ENCODE data around the gene TMEM238. TPM values are rescaled to one million over a fixed set of nuclear protein-coding genes. Genes with fewer than 3 reads are reported as not detected.

The TMEM238 gene
- total RNA-seq, 1 experiment from 2014 or later = 0.14 TPM

DNA sequence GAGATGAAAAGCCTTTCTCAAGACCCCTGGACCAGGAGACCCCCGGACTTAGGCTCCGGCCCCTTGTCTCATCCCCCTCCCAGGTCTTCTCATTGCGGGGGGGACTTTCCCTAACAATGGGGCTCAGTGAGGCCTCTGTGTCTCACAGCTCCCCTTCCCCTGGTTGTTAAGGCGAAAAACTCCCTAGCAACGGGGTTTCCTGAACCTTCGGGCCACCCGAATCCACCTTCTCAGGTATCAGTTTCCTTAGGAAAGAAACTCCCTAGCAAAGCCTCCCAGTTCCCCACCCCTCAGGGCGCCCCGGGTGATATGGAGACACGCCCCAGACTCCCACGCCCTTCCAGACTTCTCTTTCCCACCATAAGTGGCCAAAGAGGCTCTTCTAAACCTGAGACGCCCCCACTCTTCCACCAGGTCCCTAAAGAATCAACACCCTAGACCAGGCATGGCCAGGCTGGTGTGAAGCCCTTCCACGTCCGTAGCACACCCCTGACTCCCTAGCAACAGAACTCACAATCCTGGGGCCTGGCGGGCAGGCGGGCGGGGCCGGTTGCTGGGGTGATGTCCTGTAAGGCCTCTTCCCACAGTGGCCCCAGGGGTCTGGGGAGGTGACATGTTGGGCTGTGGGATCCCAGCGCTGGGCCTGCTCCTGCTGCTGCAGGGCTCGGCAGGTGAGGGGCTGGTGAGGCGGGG lies 7.7 kb downstream of the TMEM238 start, which contains the start of gene TMEM190:
Gene TMEM190, plus strand, starts transcription at position 586 of the 693 bp plus-strand sequence. Its CDS starts 28 bp downstream, at position 614.
- H3K27me3 ChIP-seq = no peaks in the 10 kb centered on the region

GRCh38 chr19:55373993-55374757 lies 9.9 kb downstream of the TMEM238 start:
- no peaks in the 10 kb centered on the region for H3K27me3 ChIP-seq
- peak; percentile 70 to 82 for DNase-seq
- H3K36me3 ChIP-seq = no peaks in the 10 kb centered on the region
- H3K4me1 ChIP-seq = peaks cover 57% of the 10 kb centered on the region
- peak overlapping the region; percentile 83 for H3K27ac ChIP-seq
- H3K9me3 ChIP-seq (replicated peaks) = no peaks in the 10 kb centered on the region
- peak overlapping the region; percentile 36 for H3K4me3 ChIP-seq

More for the DNA sequence above, 7.7 kb downstream of the TMEM238 start, which contains the start of gene TMEM190:
- H3K27ac ChIP-seq = peak within 1 kb of the TSS; percentile 66
- H3K9me3 ChIP-seq (replicated peaks) = no peaks in the 10 kb centered on the region
- peaks cover 58% of the 10 kb centered on the region for H3K4me1 ChIP-seq
- no peaks in the 10 kb centered on the region for H3K36me3 ChIP-seq
- DNase-seq = no peak
- H3K4me3 ChIP-seq = peak within 1 kb of the TSS; percentile 61

DNA sequence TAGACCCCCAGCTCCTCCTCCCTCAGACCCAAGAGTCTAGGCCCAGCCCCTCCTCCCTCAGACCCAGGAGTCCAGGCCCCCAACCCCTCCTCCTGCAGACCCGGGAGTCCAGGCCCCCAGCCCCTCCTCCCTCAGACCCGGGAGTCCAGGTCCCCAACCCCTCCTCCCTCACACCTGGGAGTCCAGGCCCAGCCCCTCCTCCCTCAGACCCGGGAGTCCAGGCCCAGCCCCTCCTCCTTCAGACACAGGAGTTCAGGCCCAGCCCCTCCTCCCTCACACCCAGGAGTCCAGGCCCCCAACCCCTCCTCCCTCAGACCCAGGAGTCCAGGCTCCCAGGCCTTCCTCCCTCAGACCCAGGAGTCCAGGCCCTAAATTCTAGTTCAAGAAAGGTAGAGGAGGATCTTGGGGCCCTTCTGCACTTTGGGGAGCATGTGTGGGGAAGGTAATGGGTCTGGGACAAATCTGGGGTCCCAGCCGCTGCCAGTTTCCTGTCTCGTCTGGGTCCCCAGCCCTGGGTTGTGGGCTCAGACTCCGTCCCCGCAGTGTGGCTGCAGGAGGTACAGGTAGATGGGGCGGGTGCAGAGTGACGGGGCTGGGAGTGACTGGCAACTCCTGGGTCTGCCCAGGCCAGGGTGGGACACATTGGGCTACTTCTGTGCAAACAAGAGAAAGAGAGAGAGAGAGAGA lies 10.6 kb downstream of the TMEM238 start:
- H3K27ac ChIP-seq = peak overlapping the region; percentile 83

GRCh38 chr19:55372316-55373081 lies 11.6 kb downstream of the TMEM238 start:
- Histone ChIP-seq H3K27me3 (no peaks in the 10 kb centered on the region), H3K4me1 (peaks cover 46% of the 10 kb centered on the region), H3K27ac (peak overlapping the region; percentile 41), H3K9me3 (replicated peaks) (no peaks in the 10 kb centered on the region), H3K36me3 (no peaks in the 10 kb centered on the region), H3K4me3 (no peak overlapping the region)
- DNase-seq = peak; percentile 64 to 82

More for the DNA sequence above, 10.6 kb downstream of the TMEM238 start:
- Histone ChIP-seq H3K36me3 (no peaks in the 10 kb centered on the region), H3K4me3 (peak overlapping the region; percentile 36; the same call in 1 of the 2 replicates), H3K9me3 (replicated peaks) (no peaks in the 10 kb centered on the region), H3K27me3 (no peaks in the 10 kb centered on the region), H3K4me1 (peaks cover 51% of the 10 kb centered on the region)
- DNase-seq = no peak

DNA sequence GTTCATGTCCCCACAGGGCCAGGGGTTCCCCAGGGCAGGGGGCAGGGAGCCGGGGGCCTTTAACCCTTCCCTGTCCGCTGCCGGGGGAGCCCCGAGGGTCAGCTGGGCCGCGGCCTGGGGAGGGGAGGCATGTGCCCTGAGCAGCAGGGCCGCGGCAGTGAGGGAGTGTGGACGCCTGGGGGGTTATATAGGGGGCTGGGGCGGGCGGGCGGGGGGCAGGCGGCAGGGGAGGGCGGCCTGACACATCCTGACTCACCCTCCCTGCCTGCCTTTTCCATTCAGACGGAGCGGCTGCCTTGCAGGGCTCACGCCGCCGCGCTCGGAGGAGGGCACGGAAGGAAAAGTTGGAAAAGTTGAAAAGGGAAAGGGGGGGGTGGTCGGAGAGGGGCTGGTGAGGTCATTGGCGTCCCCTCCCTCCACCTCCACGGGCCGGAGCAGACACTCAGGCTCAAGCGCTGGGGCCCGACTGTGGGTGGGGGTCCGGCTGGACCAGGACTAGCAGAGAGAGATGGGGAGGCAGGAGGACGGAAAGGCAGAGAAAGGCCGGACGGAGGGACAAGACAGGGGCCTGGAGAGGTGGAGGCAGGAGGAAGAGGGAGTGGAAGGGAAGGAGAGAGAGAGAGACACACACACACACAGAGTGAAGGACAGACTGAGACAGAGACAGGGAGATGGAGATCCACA lies 13.6 kb downstream of the TMEM238 start, which contains the start of gene IL11:
Gene IL11, minus strand, starts transcription at position 159 of the 684 bp plus-strand sequence. Its CDS starts 153 bp downstream, at position 6.
- Histone ChIP-seq H3K9me3 (replicated peaks) (no peaks in the 10 kb centered on the region), H3K36me3 (no peaks in the 10 kb centered on the region), H3K4me3 (peak within 1 kb of the TSS; percentile 76), H3K27ac (peak within 1 kb of the TSS; percentile 46), H3K27me3 (no peaks in the 10 kb centered on the region), H3K4me1 (peaks cover 31% of the 10 kb centered on the region)
- DNase-seq = peak; percentile 44 to 55

GRCh38 chr19:55369653-55370304 lies 14.3 kb downstream of the TMEM238 start:
- peak overlapping the region; percentile 76 for H3K4me3 ChIP-seq
- H3K36me3 ChIP-seq = no peaks in the 10 kb centered on the region
- no peaks in the 10 kb centered on the region for H3K9me3 ChIP-seq (replicated peaks)
- no peaks in the 10 kb centered on the region for H3K27me3 ChIP-seq
- DNase-seq = peak; percentile 87 to 89
- H3K4me1 ChIP-seq = peaks cover 29% of the 10 kb centered on the region
- H3K27ac ChIP-seq = peak overlapping the region; percentile 29

DNA sequence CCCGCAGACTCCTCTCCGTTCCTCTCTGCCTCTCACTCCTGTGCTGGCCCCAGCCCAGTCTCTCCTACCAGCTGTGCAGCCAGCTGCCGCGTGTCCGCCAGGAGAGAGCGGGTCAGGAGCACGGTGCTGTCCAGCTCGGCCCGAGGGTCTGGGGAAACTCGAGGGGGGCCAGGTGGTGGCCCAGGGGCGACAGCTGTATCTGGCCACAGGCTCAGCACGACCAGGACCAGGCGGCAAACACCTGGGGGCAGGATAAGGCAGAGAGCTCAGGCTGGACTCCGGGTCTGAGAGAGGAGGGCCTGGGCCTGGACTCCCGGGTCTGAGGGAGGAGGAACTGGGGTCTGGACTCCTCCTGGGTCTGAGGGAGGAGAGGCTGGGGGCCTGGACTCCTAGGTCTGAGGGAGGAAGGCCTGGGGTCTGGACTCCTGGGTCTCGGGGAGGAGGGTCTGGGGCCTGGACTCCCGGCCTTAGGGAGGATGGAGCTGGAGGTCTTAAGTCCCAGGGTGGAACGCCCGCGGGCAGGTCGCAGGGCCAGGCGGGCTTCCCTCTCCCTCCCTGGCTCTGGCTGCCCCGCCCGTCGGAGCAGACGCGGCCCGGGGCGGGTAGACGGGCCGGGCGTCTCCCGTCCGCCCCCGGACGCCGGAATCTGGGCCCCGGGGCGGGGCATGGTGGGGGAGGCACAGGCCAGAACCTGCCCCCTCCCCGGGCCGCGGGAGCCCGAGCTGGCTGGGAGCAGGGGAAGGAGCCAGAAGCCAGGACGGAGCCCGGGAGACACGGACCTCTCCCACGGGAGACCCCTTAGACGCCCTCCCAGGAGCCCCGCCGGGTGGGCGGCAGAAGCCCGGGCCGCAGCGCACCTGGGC lies 15.2 kb downstream of the TMEM238 start:
- Histone ChIP-seq H3K9me3 (replicated peaks) (no peaks in the 10 kb centered on the region), H3K4me3 (peak overlapping the region; percentile 76), H3K36me3 (no peaks in the 10 kb centered on the region), H3K4me1 (peaks cover 25% of the 10 kb centered on the region), H3K27ac (peak overlapping the region; percentile 33), H3K27me3 (no peaks in the 10 kb centered on the region)
- peak; percentile 65 to 67 for DNase-seq

DNA sequence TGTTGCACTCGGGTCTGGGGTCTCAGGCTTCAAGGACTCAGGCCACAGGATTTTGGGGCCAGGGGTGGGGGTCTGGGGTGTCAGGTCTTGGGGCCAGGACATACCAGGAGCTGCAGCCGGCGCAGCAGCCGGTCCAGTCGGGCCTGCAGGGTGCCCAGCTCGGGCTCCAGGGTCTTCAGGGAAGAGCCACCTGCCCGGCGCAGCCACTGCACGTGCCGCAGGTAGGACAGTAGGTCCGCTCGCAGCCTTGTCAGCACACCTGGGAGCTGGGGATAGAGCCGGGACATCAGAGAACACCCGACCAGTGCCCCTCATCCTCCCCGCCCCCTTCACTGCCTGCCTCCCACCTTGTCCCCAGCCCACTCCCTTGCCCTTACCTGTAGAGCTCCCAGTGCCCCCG lies 16.0 kb downstream of the TMEM238 start:
- H3K27me3 ChIP-seq = no peaks in the 10 kb centered on the region
- H3K4me1 ChIP-seq = peaks cover 21% of the 10 kb centered on the region
- peak overlapping the region; percentile 76 for H3K4me3 ChIP-seq
- H3K27ac ChIP-seq = no peak overlapping the region
- H3K36me3 ChIP-seq = no peaks in the 10 kb centered on the region
- no peaks in the 10 kb centered on the region for H3K9me3 ChIP-seq (replicated peaks)
- no peak for DNase-seq

DNA sequence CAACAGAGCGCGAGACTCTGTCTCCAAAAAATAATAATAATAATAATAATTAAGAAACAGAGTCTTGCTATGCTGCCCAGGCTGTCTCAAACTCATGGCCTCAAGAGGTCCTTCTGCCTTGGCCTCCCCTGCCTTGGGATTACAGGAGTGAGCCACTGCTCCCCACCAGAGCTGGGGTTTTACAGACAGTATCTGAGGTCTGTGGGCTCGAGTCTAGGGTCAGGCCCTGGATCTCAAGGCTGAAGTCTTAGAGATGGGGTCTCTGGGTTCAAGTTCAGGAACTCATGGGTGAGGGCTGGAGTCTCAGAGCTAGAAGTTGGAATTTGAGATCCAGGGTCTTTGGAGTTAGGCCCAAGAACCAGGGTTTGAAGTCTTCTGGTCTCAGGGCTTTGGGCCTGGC lies 17.3 kb downstream of the TMEM238 start:
- Histone ChIP-seq H3K9me3 (replicated peaks) (no peaks in the 10 kb centered on the region), H3K27me3 (no peaks in the 10 kb centered on the region), H3K27ac (no peak overlapping the region), H3K4me1 (peaks cover 14% of the 10 kb centered on the region), H3K4me3 (no peak overlapping the region), H3K36me3 (no peaks in the 10 kb centered on the region)
- DNase-seq = no peak

DNA sequence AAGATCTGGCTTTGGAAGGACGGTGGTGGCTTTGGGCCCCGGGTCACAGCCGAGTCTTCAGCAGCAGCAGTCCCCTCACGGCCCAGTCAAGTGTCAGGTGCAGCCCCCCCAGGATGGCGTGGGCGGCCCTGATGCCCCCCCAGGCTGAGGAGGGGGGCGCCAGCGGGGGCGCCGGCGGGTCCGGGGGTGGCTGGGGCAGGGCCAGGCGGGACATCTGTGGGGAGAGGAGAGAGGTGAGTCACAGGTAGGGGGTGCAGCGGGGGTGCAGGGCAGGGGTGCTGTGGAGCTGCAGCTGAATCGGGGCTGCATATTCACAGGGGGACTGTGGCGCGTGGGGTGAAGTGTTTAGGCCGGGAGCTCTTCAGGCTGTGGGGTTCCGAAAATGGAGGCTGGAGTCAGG lies 18.1 kb downstream of the TMEM238 start:
- no peaks in the 10 kb centered on the region for H3K9me3 ChIP-seq (replicated peaks)
- H3K4me3 ChIP-seq = no peak overlapping the region
- H3K4me1 ChIP-seq = peaks cover 9% of the 10 kb centered on the region
- no peaks in the 10 kb centered on the region for H3K27me3 ChIP-seq
- H3K36me3 ChIP-seq = no peaks in the 10 kb centered on the region
- no peak for DNase-seq
- H3K27ac ChIP-seq = no peak overlapping the region

- DNase-seq = no peak
- H3K36me3 ChIP-seq = no peaks in the 10 kb centered on the region
- no peaks in the 10 kb centered on the region for H3K9me3 ChIP-seq (replicated peaks)
- H3K4me3 ChIP-seq = no peak overlapping the region
- H3K4me1 ChIP-seq = peaks cover 5% of the 10 kb centered on the region
- H3K27me3 ChIP-seq = no peaks in the 10 kb centered on the region
- H3K27ac ChIP-seq = no peak overlapping the region
These were observed 18.8 kb downstream of the TMEM238 start for GRCh38 chr19:55365245-55365644.

GRCh38 chr19:55362990-55363716 lies 20.9 kb downstream of the TMEM238 start, which contains the start of gene GARIN5B:
TSS of gene GARIN5B (minus strand) at chr19:55363260. CDS start at chr19:55363066, 194 bp downstream.
- H3K4me3 ChIP-seq = no peak within 1 kb of the TSS
- H3K4me1 ChIP-seq = peaks cover 5% of the 10 kb centered on the region; the same call in 1 of the 2 replicates
- no peaks in the 10 kb centered on the region for H3K36me3 ChIP-seq
- H3K9me3 ChIP-seq (replicated peaks) = no peaks in the 10 kb centered on the region
- 0 out of 2 replicates have a peak, but pooled peaks cover 3% of the 10 kb centered on the region for H3K27me3 ChIP-seq
- no peak within 1 kb of the TSS for H3K27ac ChIP-seq
- no peak for DNase-seq
